IMR-90 (cell line): ENCODE measurements around the gene CEP43. TPM values are rescaled to one million over a fixed set of nuclear protein-coding genes. Genes with fewer than 3 reads are reported as not detected.

Source experiments
- ATAC-seq: fragments of 200-7000 bp; cut with Tn5 transposase; 2 replicates; pipeline ENCODE4 v1.9.1; 2020; ENCODE audit warnings: low read depth, mild to moderate bottlenecking, moderate library complexity
- BruUV-seq: library from RNA; stranded (reverse); fragments of 400-500 nt; replicated peaks from 2 replicates; lab custom pipeline; 2021; lab: Mats Ljungman, UMichigan
- CTCF ChIA-PET: fragments of 300-600 bp; formaldehyde crosslinking; extraction: SDS; loops from one replicate; lab custom pipeline; 2021; ENCODE audit warnings: antibody characterized with exemption; lab: Yijun Ruan, JAX
- POLR2A ChIA-PET: fragments of 300-600 bp; sonication (Branson Sonifier 250); formaldehyde crosslinking; loops from one replicate; lab custom pipeline; 2022; ENCODE audit warnings: antibody characterized with exemption; ENCODE audit not compliant: unreplicated experiment; lab: Charles Lee
- DNase-seq: peaks from one replicate; pipeline ENCODE4 v3.0.0; 2013
- H2AFZ ChIP-seq: replicated peaks from 2 replicates; pipeline ENCODE3; 2013; ENCODE audit warnings: low read length, mild to moderate bottlenecking; ENCODE audit not compliant: poor library complexity
- H2AK5ac ChIP-seq: 2 replicates; pipeline ENCODE4 v1.6.1; 2013; ENCODE audit warnings: low read depth, low read length, inconsistent platforms
- H2AK9ac ChIP-seq: replicated peaks from 2 replicates; pipeline ENCODE3; 2013; ENCODE audit warnings: mild to moderate bottlenecking, low read depth, low read length, moderate library complexity; ENCODE audit not compliant: poor library complexity
- H2BK120ac ChIP-seq: 2 replicates; pipeline ENCODE4 v1.6.1; 2013; ENCODE audit warnings: low read depth, low read length, inconsistent platforms
- H2BK15ac ChIP-seq: 3 replicates; pipeline ENCODE4 v1.6.1; 2013; ENCODE audit warnings: low read depth, low read length, inconsistent platforms
- H2BK20ac ChIP-seq: 2 replicates; pipeline ENCODE4 v1.6.1; 2013; ENCODE audit warnings: low read depth, mild to moderate bottlenecking, inconsistent platforms, low read length, moderate library complexity
- H2BK5ac ChIP-seq: 2 replicates; pipeline ENCODE4 v1.6.1; 2013; ENCODE audit warnings: mild to moderate bottlenecking, low read depth, low read length, inconsistent platforms; ENCODE audit not compliant: poor library complexity, severe bottlenecking
- H3K14ac ChIP-seq: replicated peaks from 2 replicates; pipeline ENCODE4 v1.6.1; 2013; ENCODE audit warnings: low read depth, low read length, inconsistent platforms
- H3K18ac ChIP-seq: 2 replicates; pipeline ENCODE4 v1.6.1; 2013; ENCODE audit warnings: low read depth, low read length, control low read depth
- H3K23ac ChIP-seq: 2 replicates; pipeline ENCODE4 v1.6.1; 2013; ENCODE audit warnings: low read depth, low read length, inconsistent platforms
- H3K27ac ChIP-seq: 2 replicates; pipeline ENCODE4 v1.5.1; 2013; ENCODE audit warnings: mild to moderate bottlenecking, control low read depth, low read length; ENCODE audit not compliant: insufficient read depth
- H3K27me3 ChIP-seq: 2 replicates; pipeline ENCODE4 v1.6.1; 2013; ENCODE audit warnings: low read length; ENCODE audit not compliant: control insufficient read depth, insufficient read depth
- H3K36me3 ChIP-seq: 2 replicates; pipeline ENCODE4 v1.6.1; 2013; ENCODE audit warnings: low read length, mixed read lengths; ENCODE audit not compliant: control insufficient read depth, insufficient read depth
- H3K4ac ChIP-seq: 2 replicates; pipeline ENCODE4 v1.6.1; 2013; ENCODE audit warnings: low read depth, low read length, inconsistent platforms
- H3K4me1 ChIP-seq: 2 replicates; pipeline ENCODE4 v1.6.1; 2013; ENCODE audit warnings: low read length, mixed read lengths; ENCODE audit not compliant: control insufficient read depth, insufficient read depth
- H3K4me2 ChIP-seq: 2 replicates; pipeline ENCODE4 v1.6.1; 2013; ENCODE audit warnings: low read depth, mild to moderate bottlenecking, control low read depth, low read length, moderate library complexity
- H3K4me3 ChIP-seq: 2 replicates; pipeline ENCODE4 v1.5.1; 2013; ENCODE audit warnings: low read depth, mild to moderate bottlenecking, control low read depth, low read length, moderate library complexity; ENCODE audit not compliant: insufficient read depth
- H3K56ac ChIP-seq: 2 replicates; pipeline ENCODE4 v1.6.1; 2013; ENCODE audit warnings: low read length, inconsistent platforms; ENCODE audit not compliant: insufficient read depth; ENCODE audit errors: extremely low read depth
- H3K79me1 ChIP-seq, 2 experiments: 2 replicates each; pipeline ENCODE4 v1.6.1; 2013; ENCODE audit warnings: low read length in 2 of 2, inconsistent platforms in 1 of 2, low read depth in 1 of 2
- H3K9ac ChIP-seq: 2 replicates; pipeline ENCODE4 v1.6.1; 2013; ENCODE audit warnings: low read depth, low read length, control low read depth
- H3K9me1 ChIP-seq: 2 replicates; pipeline ENCODE4 v1.6.1; 2013; ENCODE audit warnings: low read length, inconsistent platforms; ENCODE audit not compliant: insufficient read depth
- H3K9me3 ChIP-seq: 2 replicates; pipeline ENCODE4 v1.6.1; 2013; ENCODE audit warnings: low read length; ENCODE audit not compliant: control insufficient read depth, insufficient read depth
- H4K20me1 ChIP-seq: 2 replicates; pipeline ENCODE4 v1.6.1; 2013; ENCODE audit warnings: low read length, inconsistent platforms; ENCODE audit not compliant: insufficient read depth
- H4K5ac ChIP-seq: 2 replicates; pipeline ENCODE4 v1.6.1; 2013; ENCODE audit warnings: mild to moderate bottlenecking, low read depth, low read length, control low read depth
- H4K8ac ChIP-seq, 2 experiments: 2 replicates each; pipeline ENCODE4 v1.6.1; 2013; ENCODE audit warnings: low read depth in 2 of 2, low read length in 2 of 2, control low read depth in 1 of 2, inconsistent platforms in 1 of 2
- H4K91ac ChIP-seq: 2 replicates; pipeline ENCODE4 v1.6.1; 2013; ENCODE audit warnings: low read depth, low read length, inconsistent platforms; ENCODE audit not compliant: insufficient read depth
- CEBPB ChIP-seq: IDR thresholded peaks from 2 replicates; pipeline ENCODE4 v1.6.1; 2012; ENCODE audit warnings: low read depth, low read length, improper control_type of control experiment
- CHD1 ChIP-seq: IDR thresholded peaks from 2 replicates; pipeline ENCODE4 v1.6.1; 2012; ENCODE audit warnings: low read depth, low read length, improper control_type of control experiment
- MAZ ChIP-seq: IDR thresholded peaks from 2 replicates; pipeline ENCODE4 v1.6.1; 2012; ENCODE audit warnings: low read depth, mild to moderate bottlenecking, low read length, improper control_type of control experiment, moderate library complexity, borderline replicate concordance
- WGBS, 2 experiments: methylation state at CpG; one replicate each; pipeline versions ENCODE4 v1.1.5 to v1.1.7; 2013; ENCODE audit warnings: missing lambda C conversion rate in 2 of 2; ENCODE audit not compliant: insufficient read length in 1 of 2; ENCODE audit errors: extremely low coverage in 2 of 2; 5-methylcytosine and 5-hydroxymethylcytosine counted together
- dilution Hi-C: fragments of 300-500 bp; cut with HindIII; formaldehyde crosslinking; loops from one replicate; pipeline ENCODE4 v1.14.3; 2018; ENCODE audit warnings: low sequenced_read_pairs; ENCODE audit not compliant: unreplicated experiment
- in situ Hi-C: fragments of 300-500 bp; cut with MboI; formaldehyde crosslinking; loops from 3 replicates; pipeline ENCODE4 v1.14.3; 2019; ENCODE audit warnings: low sequenced_read_pairs, inconsistent platforms, mixed read lengths
- intact Hi-C: fragments of 100-400 bp; cut with micrococcal nuclease; formaldehyde crosslinking; loops from 2 replicates; pipeline ENCODE4 v1.10.0; 2022
- polyA plus RNA-seq, 3 experiments: library from polyadenylated mRNA; depleted of rRNA; stranded (reverse); fragments of >200 nt; gene quantifications; 2 replicates each; pipeline ENCODE4 v1.2.3, GENCODE V29; 2012; ENCODE audit warnings: low replicate concordance in 1 of 3
- total RNA-seq: library from RNA; depleted of rRNA; stranded (reverse); fragments of >200 nt; gene quantifications from 2 replicates; pipeline ENCODE4 v1.2.3, GENCODE V29; 2012

The CEP43 gene
- total and polyA plus RNA-seq, 2 of the 4 experiments (the other 2 are of a cell fraction) = 8.6 to 10.7 TPM

DNA sequence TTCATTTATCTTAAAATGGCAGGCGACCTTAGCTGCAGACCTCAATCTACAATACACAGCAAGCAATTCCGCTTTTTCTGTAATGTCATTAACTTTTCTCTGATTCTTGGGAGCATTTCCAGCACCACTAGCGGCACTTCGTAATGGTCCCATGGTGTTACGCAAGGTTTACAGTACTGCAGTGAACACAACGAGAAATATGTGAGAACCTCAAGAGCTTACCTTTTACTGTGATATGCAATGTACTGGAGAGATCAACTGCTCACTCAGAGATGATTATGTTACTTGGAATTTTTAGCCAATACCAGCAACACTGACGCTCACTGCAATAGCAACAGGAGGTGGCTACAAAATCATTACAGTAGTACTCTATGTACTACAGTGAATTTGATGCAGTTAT is 2.8 kb upstream of the CEP43 start:
- H3K18ac ChIP-seq = no peak overlapping the region
- ChIA-PET POLR2A (no interaction called here), CTCF (interaction anchor here (0.6 kb wide), 1 partner anchor 231 kb away, joined by 3 read pairs; no protein-coding TSS in a partner anchor)
- H3K9ac ChIP-seq = no peak overlapping the region
- no peak overlapping the region for H4K5ac ChIP-seq
- ATAC-seq (no peak), DNase-seq (peak; percentile 82)
- no peak overlapping the region for H2BK20ac ChIP-seq
- H4K91ac ChIP-seq = no peak overlapping the region
- peaks cover 31 to 38% of the 10 kb centered on the region in 2 experiments for H3K79me1 ChIP-seq
- H3K27me3 ChIP-seq = no peaks in the 10 kb centered on the region
- H3K4me2 ChIP-seq = peak overlapping the region; percentile 49; the same call in 1 of the 2 replicates
- dilution Hi-C loops (no loop called here), intact Hi-C loops (loop anchor here (5.0 to 10.0 kb wide), 2 partner anchors 369 to 542 kb away; partner anchors contain the start of gene RPS6KA2), in situ Hi-C loops (loop anchor here (25.0 kb wide), 1 partner anchor 359 kb away; the partner anchor contains the start of gene RPS6KA2)
- H2AK9ac ChIP-seq = no peak overlapping the region
- H2AK5ac ChIP-seq = no peak overlapping the region
- no peak overlapping the region for H3K56ac ChIP-seq
- peaks cover 3% of the 10 kb centered on the region; the same call in 1 of the 2 replicates for H3K9me1 ChIP-seq
- H2BK5ac ChIP-seq = no peak overlapping the region
- no peak overlapping the region for H2AFZ ChIP-seq
- no peaks in the 10 kb centered on the region for H3K9me3 ChIP-seq
- no CpG with 5 or more reads among the region's 7 CpGs for WGBS, 2 experiments
- peaks cover 8% of the 10 kb centered on the region; the same call in 1 of the 2 replicates for H4K20me1 ChIP-seq
- no peaks in the 10 kb centered on the region for H3K36me3 ChIP-seq
- H3K27ac ChIP-seq = no peak overlapping the region
- no peak overlapping the region for H2BK15ac ChIP-seq
- no peak overlapping the region for H2BK120ac ChIP-seq
- no peak overlapping the region for H3K4me3 ChIP-seq
- no TSS peak for BruUV-seq
- H3K14ac ChIP-seq = no peak overlapping the region
- H3K23ac ChIP-seq = no peak overlapping the region
- peaks cover 7% of the 10 kb centered on the region for H3K4me1 ChIP-seq
- H3K4ac ChIP-seq = no peak overlapping the region
- no peak overlapping the region for H4K8ac ChIP-seq
- no peak for TF ChIP-seq CHD1
- TF ChIP-seq CEBPB = peak; percentile 97
- TF ChIP-seq MAZ = no peak
